Myometrial cell (primary cell): Measurements from ENCODE around the gene DAD1. TPM values are rescaled to one million over a fixed set of nuclear protein-coding genes. Genes with fewer than 3 reads are reported as not detected.

Experiments
- total RNA-seq: library from RNA; depleted of rRNA; stranded (reverse); fragments of >200 nt; gene quantifications from 2 replicates; pipeline ENCODE4 v1.2.3, GENCODE V29; 2015

DAD1 gene
- 592 and 648 TPM in 2 replicates for total RNA-seq

GRCh38 chr14:22589096-22589839 is at the start of gene DAD1:
TSS of gene DAD1 (minus strand) at chr14:22589224. CDS start at chr14:22589157, 67 bp downstream.

DNA sequence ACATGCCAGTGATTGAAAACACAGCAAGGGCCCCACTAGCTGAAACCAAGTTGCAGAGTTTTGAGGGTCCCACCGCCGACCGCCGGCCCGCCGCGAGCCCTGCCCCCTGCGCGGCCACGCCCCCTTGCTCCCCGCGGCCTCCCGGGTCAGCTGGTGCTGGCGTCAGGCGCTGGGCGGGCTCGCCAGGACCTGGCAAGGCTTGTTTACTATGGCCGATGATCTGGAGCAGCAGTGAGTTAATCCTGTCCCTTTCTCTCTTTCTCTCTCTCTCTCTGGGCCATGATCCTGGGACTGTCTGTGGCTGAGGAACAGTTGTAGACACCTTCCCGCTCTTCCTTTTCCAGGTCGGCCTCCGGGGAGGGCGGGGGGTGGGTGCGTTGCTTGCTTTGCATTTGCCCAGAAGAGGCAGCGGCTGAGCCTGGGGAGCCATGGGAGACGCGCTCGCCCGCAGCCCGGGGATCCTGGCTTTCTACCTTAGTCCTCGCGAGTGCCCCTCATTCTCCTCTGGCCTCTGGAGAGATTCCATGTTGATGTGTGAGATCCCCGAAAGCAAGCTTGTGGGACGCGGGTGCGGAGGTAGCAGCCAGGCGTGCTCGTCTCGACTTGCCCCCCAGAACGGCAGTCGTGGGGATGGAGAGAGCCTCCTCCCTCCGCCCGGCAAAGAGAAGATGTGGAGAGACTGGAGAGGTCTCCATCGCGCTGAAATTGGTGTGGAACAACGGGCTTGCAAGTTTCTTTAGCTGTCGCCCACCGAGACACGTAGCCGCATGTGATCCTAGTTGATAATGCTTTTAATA is 9.3 kb upstream of the DAD1 start, which contains the start of gene ABHD4:
Gene ABHD4, plus strand, starts transcription at position 202 of the 797 bp plus-strand sequence. Its CDS starts 7 bp downstream, at position 209.

Other genes with a start within 250 kb of the DAD1 start
- gene ABHD4, start 9.1 kb upstream of the DAD1 start, total RNA-seq = 17.9 and 23.9 TPM in 2 replicates
- not detected in 2 replicates for gene OR6J1, start 55.1 kb upstream of the DAD1 start, total RNA-seq
- 111 and 165 TPM in 2 replicates for gene OXA1L, start 177.5 kb upstream of the DAD1 start, total RNA-seq
- 1.6 and 2.6 TPM in 2 replicates for gene SLC7A7, start 226.2 kb upstream of the DAD1 start, total RNA-seq
- 102 and 274 TPM in 2 replicates for gene MRPL52, start 240.7 kb upstream of the DAD1 start, total RNA-seq
- 435 and 437 TPM in 2 replicates for gene MMP14, start 247.4 kb upstream of the DAD1 start, total RNA-seq